Skeletal muscle satellite cell (primary cell): Measurements from ENCODE around the gene JPH3.

ENCODE experiments used
- H3K27me3 ChIP-seq: 2 replicates; pipeline ENCODE4 v1.7.0; 2013; ENCODE audit warnings: low read length; ENCODE audit not compliant: control insufficient read depth, insufficient read depth
- H3K36me3 ChIP-seq: 2 replicates; pipeline ENCODE4 v1.7.0; 2013; ENCODE audit warnings: mild to moderate bottlenecking, control low read depth, low read length; ENCODE audit not compliant: insufficient read depth
- H3K4me1 ChIP-seq: 2 replicates; pipeline ENCODE4 v1.7.0; 2013; ENCODE audit warnings: low read length; ENCODE audit not compliant: control insufficient read depth, insufficient read depth
- H3K4me2 ChIP-seq: 2 replicates; pipeline ENCODE4 v1.7.0; 2013; ENCODE audit warnings: mild to moderate bottlenecking, low read length
- H3K4me3 ChIP-seq: 2 replicates; pipeline ENCODE4 v1.7.0; 2013; ENCODE audit warnings: low read length
- H3K9ac ChIP-seq: 2 replicates; pipeline ENCODE4 v1.7.0; 2013; ENCODE audit warnings: mild to moderate bottlenecking, low read depth, low read length, moderate library complexity
- H3K9me3 ChIP-seq: replicated peaks from 2 replicates; pipeline ENCODE4 v1.7.0; 2013; ENCODE audit warnings: mild to moderate bottlenecking, control low read depth, low read length

JPH3 gene

GRCh38 chr16:87697792-87698191, 95.5 kb downstream of the JPH3 start:
- Histone ChIP-seq H3K9me3 (no peaks in the 10 kb centered on the region), H3K4me3 (no peak overlapping the region), H3K9ac (no peak overlapping the region), H3K4me2 (no peak overlapping the region), H3K36me3 (peaks cover 7% of the 10 kb centered on the region), H3K27me3 (peaks cover 2% of the 10 kb centered on the region), H3K4me1 (no peaks in the 10 kb centered on the region)

- Histone ChIP-seq H3K4me3 (no peak overlapping the region), H3K9ac (no peak overlapping the region), H3K27me3 (no peaks in the 10 kb centered on the region), H3K4me2 (no peak overlapping the region), H3K36me3 (peaks cover 7% of the 10 kb centered on the region), H3K4me1 (no peaks in the 10 kb centered on the region), H3K9me3 (no peaks in the 10 kb centered on the region)
Measured at GRCh38 chr16:87698241-87698640, 95.9 kb downstream of the JPH3 start.

GRCh38 chr16:87698676-87699199, 96.4 kb downstream of the JPH3 start:
- H3K9ac ChIP-seq = no peak overlapping the region
- H3K36me3 ChIP-seq = peaks cover 7% of the 10 kb centered on the region
- H3K9me3 ChIP-seq = no peaks in the 10 kb centered on the region
- H3K4me1 ChIP-seq = no peaks in the 10 kb centered on the region
- H3K4me3 ChIP-seq = no peak overlapping the region
- H3K4me2 ChIP-seq = no peak overlapping the region
- no peaks in the 10 kb centered on the region for H3K27me3 ChIP-seq

- H3K27me3 ChIP-seq = no peaks in the 10 kb centered on the region
- H3K9me3 ChIP-seq = no peaks in the 10 kb centered on the region
- H3K36me3 ChIP-seq = peaks cover 7% of the 10 kb centered on the region
- H3K4me3 ChIP-seq = no peak overlapping the region
- H3K4me2 ChIP-seq = no peak overlapping the region
- no peaks in the 10 kb centered on the region for H3K4me1 ChIP-seq
- H3K9ac ChIP-seq = no peak overlapping the region
Measured at GRCh38 chr16:87700406-87701077, 98.2 kb downstream of the JPH3 start.

- peaks cover 4% of the 10 kb centered on the region for H3K36me3 ChIP-seq
- H3K27me3 ChIP-seq = no peaks in the 10 kb centered on the region
- no peak overlapping the region for H3K4me2 ChIP-seq
- no peaks in the 10 kb centered on the region for H3K4me1 ChIP-seq
- no peak overlapping the region for H3K4me3 ChIP-seq
- H3K9ac ChIP-seq = no peak overlapping the region
- H3K9me3 ChIP-seq = no peaks in the 10 kb centered on the region
Measured at GRCh38 chr16:87701078-87701460, 98.8 kb downstream of the JPH3 start.

- H3K4me1 ChIP-seq = no peaks in the 10 kb centered on the region
- H3K9me3 ChIP-seq = no peaks in the 10 kb centered on the region
- no peak overlapping the region for H3K9ac ChIP-seq
- H3K36me3 ChIP-seq = peaks cover 5% of the 10 kb centered on the region
- H3K4me2 ChIP-seq = no peak overlapping the region
- no peaks in the 10 kb centered on the region for H3K27me3 ChIP-seq
- H3K4me3 ChIP-seq = no peak overlapping the region
Measured at GRCh38 chr16:87701505-87701921, 99.2 kb downstream of the JPH3 start.

GRCh38 chr16:87702325-87702811, 100.1 kb downstream of the JPH3 start:
- H3K4me3 ChIP-seq = no peak overlapping the region
- H3K4me2 ChIP-seq = no peak overlapping the region
- H3K27me3 ChIP-seq = no peaks in the 10 kb centered on the region
- H3K9me3 ChIP-seq = no peaks in the 10 kb centered on the region
- H3K36me3 ChIP-seq = peaks cover 9% of the 10 kb centered on the region
- H3K4me1 ChIP-seq = no peaks in the 10 kb centered on the region
- no peak overlapping the region for H3K9ac ChIP-seq

- no peak overlapping the region for H3K4me2 ChIP-seq
- H3K9ac ChIP-seq = no peak overlapping the region
- H3K4me3 ChIP-seq = no peak overlapping the region
- H3K9me3 ChIP-seq = no peaks in the 10 kb centered on the region
- peaks cover 16% of the 10 kb centered on the region for H3K36me3 ChIP-seq
- H3K4me1 ChIP-seq = no peaks in the 10 kb centered on the region
- no peaks in the 10 kb centered on the region for H3K27me3 ChIP-seq
Measured at GRCh38 chr16:87703071-87703470, 100.8 kb downstream of the JPH3 start.

GRCh38 chr16:87703835-87704375, 101.6 kb downstream of the JPH3 start:
- H3K4me2 ChIP-seq = no peak overlapping the region
- H3K4me3 ChIP-seq = no peak overlapping the region
- H3K4me1 ChIP-seq = no peaks in the 10 kb centered on the region
- H3K27me3 ChIP-seq = no peaks in the 10 kb centered on the region
- no peak overlapping the region for H3K9ac ChIP-seq
- H3K9me3 ChIP-seq = no peaks in the 10 kb centered on the region
- peaks cover 19% of the 10 kb centered on the region for H3K36me3 ChIP-seq

GRCh38 chr16:87704754-87705353, 102.5 kb downstream of the JPH3 start:
- Histone ChIP-seq H3K4me2 (no peak overlapping the region), H3K36me3 (peaks cover 19% of the 10 kb centered on the region), H3K9ac (no peak overlapping the region)

GRCh38 chr16:87705771-87706277, 103.5 kb downstream of the JPH3 start:
- no peaks in the 10 kb centered on the region for H3K9me3 ChIP-seq
- no peak overlapping the region for H3K9ac ChIP-seq
- H3K4me2 ChIP-seq = no peak overlapping the region
- H3K36me3 ChIP-seq = peaks cover 19% of the 10 kb centered on the region
- no peak overlapping the region for H3K4me3 ChIP-seq
- H3K27me3 ChIP-seq = no peaks in the 10 kb centered on the region
- no peaks in the 10 kb centered on the region for H3K4me1 ChIP-seq

More at GRCh38 chr16:87704754-87705353, 102.5 kb downstream of the JPH3 start:
- Histone ChIP-seq H3K27me3 (no peaks in the 10 kb centered on the region), H3K9me3 (no peaks in the 10 kb centered on the region), H3K4me1 (no peaks in the 10 kb centered on the region), H3K4me3 (no peak overlapping the region)
